CD4-positive, alpha-beta T cell treated with Interferon alpha-2 for 1 hour (primary cell): ENCODE data around the gene USP40.
A peak's percentile ranks its signal among the peaks of the same experiment; 100 is the strongest.
"Not testable (repeated sequence)": the region's sequence is repeated elsewhere in the genome, so short reads cannot be mapped to it uniquely, and the experiment has no call there.

Source experiments
- DNase-seq, 2 donors: peaks; one replicate each; pipeline ENCODE4 v3.0.0-alpha.2; 2020 to 2022

The USP40 gene, protein sequence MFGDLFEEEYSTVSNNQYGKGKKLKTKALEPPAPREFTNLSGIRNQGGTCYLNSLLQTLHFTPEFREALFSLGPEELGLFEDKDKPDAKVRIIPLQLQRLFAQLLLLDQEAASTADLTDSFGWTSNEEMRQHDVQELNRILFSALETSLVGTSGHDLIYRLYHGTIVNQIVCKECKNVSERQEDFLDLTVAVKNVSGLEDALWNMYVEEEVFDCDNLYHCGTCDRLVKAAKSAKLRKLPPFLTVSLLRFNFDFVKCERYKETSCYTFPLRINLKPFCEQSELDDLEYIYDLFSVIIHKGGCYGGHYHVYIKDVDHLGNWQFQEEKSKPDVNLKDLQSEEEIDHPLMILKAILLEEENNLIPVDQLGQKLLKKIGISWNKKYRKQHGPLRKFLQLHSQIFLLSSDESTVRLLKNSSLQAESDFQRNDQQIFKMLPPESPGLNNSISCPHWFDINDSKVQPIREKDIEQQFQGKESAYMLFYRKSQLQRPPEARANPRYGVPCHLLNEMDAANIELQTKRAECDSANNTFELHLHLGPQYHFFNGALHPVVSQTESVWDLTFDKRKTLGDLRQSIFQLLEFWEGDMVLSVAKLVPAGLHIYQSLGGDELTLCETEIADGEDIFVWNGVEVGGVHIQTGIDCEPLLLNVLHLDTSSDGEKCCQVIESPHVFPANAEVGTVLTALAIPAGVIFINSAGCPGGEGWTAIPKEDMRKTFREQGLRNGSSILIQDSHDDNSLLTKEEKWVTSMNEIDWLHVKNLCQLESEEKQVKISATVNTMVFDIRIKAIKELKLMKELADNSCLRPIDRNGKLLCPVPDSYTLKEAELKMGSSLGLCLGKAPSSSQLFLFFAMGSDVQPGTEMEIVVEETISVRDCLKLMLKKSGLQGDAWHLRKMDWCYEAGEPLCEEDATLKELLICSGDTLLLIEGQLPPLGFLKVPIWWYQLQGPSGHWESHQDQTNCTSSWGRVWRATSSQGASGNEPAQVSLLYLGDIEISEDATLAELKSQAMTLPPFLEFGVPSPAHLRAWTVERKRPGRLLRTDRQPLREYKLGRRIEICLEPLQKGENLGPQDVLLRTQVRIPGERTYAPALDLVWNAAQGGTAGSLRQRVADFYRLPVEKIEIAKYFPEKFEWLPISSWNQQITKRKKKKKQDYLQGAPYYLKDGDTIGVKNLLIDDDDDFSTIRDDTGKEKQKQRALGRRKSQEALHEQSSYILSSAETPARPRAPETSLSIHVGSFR

DNA sequence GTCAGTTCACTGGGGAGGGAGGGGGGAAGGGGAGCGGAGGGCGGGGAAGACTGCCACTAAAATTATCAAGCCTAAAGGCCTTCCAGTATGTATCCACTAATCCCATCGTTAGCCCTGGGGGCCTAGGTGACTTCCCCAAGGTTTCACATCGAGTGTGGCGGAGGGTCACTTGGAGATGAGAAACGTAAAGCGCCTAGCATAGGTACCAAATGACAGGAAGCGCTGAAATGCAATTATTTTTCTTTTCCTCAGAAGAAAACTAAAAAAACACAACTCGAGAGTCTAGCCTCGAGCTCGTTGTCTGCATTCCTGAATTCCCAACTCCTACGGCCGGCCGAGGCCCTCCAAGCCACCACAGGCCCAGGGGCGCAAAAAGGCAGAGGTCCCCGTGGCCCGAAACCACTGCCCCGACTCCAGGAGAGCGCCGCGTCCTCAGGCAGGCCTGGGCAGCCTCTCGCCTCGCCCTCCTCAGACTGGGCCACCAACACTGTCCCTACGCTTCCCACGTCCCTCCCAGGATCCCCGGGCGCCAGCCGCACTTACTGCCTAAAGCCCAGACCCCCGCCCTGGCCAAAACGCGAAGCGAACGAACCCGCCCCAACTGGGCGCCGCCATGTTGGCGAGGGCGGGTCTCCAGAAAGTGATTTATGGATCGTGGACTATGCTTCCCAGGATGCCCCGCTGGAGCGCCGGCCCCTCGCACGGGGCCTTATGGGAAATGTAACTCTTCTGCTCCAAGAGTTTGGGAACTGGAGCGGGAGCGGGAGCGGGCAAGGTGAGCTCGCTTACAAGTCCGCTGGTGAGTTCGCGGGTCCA lies at the start of gene USP40:
Gene USP40, minus strand, starts transcription at position 642 of the 816 bp plus-strand sequence. CDS start 1,228 bp downstream, outside the sequence.
- DNase-seq = peak; percentile 33 to 56

DNA sequence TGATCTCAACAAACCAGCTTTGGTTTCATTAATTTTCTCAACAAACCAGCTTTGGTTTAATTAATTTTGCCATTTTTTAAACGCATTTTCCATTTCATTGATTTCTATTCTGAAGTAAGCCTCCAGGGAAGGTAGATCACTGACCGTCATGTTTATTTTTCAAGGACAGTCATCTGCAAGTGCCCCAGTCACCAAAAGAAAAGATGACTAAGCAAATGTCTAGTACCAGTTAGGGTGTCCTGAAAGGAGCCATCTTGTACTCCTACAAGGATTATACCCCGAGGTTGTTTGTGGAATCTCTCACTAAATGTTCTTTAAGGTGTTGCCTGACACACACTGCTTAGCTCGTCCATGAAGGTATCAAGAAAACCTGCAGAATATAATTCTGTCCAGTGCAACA lies 44.7 kb upstream of the USP40 start:
- no peak for DNase-seq

DNA sequence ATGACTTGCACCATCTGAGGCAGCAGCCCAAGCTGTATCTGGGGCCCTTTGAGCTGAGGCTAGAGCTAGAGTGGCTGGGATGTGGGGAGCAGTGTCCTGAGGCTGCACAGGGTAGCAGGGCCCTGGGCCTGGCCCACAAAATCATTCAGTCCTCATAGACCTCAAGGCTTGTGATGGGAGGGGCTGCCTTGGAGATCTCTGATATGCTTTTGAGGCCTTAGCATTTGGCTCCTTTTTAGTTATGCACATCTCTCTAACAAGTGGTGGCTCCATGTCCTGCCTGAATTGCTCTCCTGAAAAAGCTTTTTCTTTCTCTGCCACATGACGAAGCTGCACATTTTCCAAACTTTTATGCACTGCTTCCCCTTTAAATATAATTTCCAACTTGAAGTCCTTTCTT lies 39.1 kb upstream of the USP40 start:
- no peak for DNase-seq

DNA sequence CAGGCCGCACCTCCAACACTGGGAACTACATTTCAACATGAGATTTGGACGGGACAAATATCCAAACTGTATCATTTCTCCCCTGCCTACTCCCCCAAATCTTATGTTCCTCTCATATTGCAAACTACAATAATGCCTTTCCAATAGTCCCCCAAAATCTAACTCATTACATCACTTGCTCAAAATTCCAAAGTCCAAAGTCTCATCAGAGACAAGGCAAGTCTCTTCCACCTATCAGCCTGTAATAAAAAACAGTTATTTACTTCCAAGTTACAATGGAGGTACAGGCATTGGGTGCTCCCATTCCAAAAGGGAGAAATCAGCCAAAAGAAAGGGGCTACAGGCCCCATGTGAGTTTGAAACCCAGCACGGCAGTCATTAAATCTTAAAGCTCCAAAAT lies 38.2 kb upstream of the USP40 start:
- no peak for DNase-seq

DNA sequence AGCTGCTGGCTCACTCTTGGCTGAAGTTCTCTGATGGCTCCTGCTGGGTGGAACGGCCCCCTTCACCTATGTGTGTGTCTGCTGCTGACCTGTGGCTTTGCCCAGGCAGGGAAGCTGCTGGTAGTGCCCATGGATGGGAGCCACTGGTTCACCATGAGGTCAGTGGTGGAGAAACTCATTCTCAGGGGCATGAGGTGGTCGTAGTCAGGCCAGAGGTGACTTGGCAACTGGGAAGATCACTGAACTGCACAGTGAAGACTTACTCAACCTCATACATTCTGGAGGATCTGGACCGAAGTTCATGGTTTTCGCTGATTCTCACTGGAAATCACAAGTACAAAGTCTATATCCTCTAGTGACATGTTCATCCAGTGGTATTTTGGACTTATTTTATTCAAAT lies 36.9 kb upstream of the USP40 start:
- DNase-seq = no peak

DNA sequence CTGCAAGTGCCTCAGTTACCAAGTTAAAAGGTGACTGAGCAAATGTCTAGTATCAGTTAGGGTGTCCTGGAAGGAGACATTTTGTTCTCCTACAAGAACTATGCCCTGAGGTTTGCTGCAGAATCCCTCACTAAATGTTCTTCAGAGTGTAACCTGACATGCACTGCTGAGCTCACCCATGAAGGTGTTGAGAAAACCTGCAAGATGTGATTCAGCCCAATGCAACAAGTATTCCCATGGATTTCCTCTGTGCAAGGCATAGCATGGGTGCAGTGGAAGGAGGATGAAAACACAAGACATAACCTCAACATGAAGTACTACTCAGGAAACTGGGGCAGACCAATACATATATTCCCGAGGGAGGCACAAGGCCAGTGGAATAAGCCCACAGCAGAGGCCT lies 35.5 kb upstream of the USP40 start:
- no peak for DNase-seq

DNA sequence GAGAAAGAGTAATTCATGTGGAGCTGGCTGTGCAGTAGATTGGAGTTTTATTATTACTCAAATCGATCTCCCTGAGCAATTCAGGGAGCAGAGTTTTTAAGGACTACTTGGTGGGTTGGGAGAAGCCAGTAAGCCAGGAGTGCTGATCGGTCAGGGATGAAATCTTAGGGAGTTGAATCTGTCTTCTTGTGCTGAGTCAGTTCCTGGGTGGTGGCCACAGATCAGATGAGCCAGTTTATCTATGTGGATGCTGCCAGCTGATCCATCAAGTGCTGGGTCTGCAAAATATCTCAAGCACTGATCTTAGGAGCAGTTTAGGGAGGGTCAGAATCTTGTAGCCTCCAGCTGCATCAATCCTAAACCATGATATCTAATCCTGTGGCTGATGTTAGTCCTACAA lies 33.8 kb upstream of the USP40 start:
- no peak for DNase-seq

DNA sequence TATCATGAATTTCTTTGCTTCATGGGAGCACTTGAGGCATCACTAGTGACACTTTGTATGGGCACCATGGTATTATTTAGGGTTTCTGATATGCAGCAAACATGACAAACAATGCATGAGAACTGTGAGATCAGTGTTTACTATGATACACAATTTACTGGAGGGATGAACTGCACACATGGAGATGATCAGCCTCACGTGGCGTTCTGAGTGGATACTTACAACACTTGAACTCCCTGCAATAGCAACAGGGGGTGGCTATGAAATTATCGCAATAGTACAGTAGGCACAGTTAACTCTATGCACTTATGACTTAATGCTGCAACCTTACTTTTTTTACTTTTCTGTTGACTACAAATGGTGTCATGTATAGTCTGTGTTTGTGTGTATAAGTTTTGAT lies 32.4 kb upstream of the USP40 start:
- DNase-seq = no peak

DNA sequence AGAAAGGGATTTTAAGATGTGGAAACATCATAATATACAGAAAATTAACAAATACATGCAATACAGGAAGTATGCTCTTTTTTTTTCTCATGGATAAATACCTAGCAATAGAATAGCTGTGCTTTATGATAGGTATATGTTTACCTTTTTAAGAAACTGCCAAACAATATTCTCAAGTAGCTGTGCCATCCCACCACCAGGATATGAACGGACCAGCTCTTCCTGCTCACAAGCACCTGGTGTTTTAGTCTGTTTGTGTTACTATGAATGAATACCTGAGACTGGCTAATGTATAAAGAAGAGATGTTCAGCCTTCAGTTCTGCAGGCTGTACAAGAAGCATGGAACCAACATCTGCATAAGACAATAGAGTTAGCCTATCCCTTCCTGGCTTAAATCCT lies 30.9 kb upstream of the USP40 start:
- DNase-seq = no peak

DNA sequence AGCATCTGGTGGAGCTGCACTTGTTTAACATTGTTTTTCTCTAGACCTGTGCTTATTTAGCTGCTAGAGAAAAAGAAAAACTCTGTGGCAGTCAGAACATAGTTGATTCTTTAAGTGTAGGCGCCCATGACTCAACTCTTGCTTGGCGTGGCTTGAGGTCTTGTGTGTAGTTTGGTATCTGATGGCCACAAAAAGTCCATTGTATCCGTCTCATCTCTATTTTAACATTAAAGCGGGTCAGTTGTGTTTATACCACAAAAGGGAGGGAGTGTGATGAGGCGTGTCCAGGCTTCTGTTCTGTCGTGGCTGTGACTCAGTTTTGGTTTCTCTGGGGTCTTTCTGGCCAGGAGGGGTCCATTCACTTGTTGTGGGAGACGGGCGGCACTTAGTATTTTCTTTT lies 26.6 kb upstream of the USP40 start:
- no peak for DNase-seq

DNA sequence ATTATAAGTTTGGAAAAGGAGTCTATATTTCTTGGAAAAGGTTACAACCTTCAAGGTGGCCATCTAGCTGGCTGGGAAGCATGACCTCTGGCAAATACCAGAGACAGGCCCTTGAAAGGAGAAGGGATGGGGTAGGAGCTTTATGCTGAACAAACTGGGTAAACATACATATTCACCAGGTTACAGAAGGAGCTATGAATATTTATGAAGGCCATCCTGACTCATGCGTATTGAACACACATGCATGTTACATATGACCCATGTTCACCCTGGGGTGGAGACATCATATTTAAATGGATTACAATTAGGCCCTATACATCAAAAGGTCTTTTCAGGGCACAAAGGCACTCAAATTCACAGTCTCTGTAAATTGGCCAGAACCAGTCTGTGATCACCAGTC lies 26.1 kb upstream of the USP40 start:
- DNase-seq = not testable (repeated sequence)

DNA sequence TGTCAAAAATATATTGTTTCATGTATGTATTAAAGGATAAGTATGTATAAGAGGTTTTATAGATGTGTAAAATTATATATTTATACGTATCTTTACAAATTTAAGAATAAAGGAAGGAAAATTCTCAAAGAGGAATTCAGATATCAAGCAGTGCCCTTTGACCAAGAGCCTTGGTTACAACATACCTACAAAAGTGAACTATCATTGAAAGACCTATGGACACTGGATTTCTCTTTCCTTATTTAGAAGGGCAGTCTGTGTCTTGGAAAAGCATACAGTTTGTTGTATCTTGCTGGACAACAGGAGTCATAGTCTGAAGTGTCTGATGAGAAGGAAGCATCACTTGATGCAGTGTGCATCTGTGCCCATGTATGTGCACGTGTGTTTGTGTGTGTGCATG lies 21.8 kb upstream of the USP40 start:
- no peak for DNase-seq

DNA sequence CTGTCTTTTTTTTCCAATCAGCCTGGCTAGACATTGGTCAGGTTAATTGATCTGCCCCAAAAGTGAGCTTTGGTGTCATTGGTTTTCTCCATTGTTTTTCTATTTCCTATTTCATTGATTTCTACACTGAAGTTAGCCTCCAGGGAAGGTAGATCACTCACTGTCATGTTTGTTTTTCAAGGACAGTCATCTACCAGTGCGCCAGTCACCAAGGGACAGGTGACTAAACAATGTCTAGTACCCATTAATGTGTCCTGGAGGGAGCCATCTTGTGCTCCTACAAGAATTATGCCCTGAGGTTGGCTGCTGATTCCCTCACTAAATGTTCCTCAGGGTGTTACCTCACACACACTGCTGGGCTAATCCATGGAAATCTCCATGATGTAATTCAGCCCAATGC lies 17.6 kb upstream of the USP40 start:
- DNase-seq = no peak

DNA sequence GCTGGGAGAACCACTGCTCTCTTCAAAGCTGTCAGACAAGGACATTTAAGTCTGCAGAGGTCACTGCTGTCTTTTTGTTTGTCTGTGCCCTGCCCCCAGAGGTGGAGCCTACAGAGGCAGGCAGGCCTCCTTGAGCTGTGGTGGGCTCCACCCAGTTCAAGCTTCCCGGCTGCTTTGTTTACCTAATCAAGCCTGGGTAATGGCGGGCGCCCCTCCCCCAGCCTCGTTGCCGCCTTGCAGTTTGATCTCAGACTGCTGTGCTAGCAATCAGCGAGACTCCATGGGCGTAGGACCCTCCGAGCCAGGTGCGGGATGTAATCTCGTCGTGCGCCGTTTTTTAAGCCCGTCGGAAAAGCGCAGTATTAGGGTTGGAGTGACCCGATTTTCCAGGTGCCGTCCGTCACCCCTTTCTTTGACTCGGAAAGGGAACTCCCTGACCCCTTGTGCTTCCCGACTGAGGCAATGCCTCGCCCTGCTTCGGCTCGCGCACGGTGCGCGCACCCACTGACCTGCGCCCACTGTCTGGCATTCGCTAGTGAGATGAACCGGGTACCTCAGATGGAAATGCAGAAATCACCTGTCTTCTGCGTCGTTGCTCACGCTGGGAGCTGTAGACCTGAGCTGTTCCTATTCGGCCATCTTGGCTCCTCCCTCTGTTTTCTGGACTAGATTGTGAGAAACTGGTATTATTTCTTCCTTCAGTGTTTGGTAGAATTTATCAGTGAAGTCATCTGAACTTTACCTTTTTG lies 16.8 kb upstream of the USP40 start:
- DNase-seq = not testable (repeated sequence)

DNA sequence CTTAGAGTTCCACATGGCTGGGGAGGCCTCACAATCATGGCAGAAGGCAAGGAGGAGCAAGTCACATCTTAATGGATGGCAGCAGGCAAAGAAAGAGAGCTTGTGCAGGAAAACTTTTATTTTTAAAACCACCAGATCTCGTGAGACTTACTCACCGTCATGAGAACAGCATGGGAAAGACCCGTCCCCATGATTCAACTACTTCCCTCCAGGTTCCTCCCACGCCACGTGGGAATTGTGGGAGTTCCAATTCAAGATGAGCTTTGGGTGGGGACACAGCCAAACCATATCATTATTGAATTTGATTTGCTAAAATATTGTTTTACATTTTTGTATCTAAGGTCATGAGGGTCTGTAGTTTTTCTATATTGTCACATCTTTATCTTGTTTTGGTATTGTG lies 10.8 kb upstream of the USP40 start:
- DNase-seq = not testable (repeated sequence)

DNA sequence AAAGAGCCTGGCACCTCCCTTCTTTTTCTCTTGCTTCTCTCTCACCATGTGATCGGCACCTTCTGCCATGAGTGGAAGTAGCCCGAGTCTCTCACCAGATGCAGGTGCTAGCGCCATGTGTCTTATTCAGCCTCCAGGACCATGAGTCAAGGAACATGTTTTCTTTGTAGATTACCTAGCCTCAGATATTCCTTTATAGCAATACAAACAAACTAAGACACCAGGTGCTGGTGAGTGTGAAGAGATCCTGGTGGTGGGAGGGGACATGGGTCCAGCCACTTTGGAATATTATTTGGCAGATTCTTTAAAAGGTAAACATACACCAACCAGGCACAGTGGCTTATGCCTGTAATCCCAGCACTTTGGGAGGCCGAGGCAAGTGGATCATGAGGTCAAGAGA lies 5.9 kb upstream of the USP40 start:
- no peak for DNase-seq

DNA sequence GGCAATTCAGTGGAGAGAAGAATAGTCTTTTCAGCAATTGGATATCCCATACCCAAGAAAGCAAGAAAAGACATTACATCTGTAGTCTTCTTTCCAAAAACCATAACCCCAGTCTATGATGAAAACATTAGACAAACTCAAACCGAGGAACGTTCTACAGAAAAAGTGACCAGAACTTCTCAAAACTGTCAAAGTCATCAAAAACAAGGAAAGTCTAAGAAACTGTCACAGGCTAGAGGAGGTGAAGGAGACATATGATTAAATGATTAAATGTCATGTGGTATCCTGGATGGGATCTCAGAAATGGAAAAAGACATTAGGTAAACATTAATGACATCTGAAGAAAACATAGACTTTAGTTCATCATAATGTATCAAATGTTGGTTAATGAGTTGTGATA lies 4.9 kb upstream of the USP40 start:
- DNase-seq = no peak

DNA sequence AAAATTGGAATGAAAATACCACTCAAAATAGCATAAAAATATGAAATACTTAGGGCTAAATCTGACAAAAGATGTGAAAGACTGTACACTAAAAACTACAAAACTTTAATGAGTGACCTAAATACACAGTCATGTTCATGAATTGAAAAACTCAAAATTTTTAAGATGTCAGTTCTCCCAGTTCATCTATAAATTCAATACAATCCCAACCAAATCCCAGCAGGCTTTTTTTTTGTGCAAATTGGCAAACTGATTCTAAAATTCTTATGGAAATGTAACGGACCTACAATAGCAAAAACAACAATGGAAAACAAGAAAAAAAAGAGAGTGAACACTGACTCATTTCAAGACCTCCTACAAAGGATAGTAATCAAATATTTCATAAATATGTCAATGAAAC lies 4.4 kb upstream of the USP40 start:
- no peak for DNase-seq

DNA sequence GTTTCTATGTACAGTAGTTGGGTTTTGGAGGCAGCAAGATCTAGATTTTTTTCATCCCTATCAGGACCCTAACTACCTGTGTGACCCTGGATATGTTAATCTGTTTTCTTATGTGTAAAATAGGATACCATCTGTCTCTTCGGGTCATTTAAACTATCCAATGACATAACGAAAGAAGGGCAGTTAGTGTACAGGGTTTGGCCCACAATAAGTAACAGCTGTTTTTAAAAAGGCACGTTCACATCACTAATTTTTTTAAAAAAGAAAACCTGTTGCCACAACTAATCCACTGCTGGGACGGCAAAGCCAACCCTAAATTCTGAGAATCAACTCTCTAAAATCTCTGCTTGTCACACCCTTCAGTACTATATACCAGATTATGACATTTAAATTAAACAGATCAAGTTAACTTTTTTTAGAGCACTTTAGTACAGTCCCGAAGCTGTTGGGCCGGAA lies 869 bp downstream of the USP40 start:
- no peak for DNase-seq

DNA sequence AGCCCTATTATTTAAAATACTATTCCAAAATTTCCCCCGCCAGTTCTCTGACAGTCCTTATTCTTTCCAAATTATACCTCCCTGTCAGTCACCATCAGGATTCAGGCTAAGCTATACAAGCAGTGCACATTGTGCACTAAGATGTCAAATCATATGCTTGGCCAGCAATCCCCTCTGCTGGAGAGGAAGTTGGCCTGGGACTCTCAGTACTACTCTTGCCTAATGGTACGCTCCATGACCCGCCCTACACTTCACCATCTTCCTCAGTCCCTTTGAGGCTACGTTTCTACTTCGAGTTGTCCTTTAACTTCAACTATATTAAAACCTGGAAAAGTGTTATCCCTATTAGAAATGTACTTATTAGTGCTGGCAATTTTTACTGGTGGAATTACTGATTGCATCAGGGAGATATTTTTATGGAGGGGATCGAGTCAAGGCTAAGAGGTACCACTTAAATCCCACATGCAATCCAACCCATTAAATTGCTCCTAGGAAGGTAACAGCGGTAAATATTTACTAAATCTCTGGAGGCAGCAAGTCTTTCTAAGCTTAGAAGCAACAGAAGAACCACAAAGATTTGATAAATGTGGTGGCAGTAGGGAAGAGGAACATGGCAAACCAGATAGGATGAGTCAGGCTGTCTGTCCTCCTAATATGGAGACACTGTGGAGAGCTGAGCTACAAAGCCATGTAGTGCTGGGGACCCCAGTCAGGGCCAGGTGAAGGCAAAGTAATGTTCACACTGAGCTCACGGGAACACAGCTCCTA lies 2.7 kb downstream of the USP40 start:
- no peak for DNase-seq
